GM21360 (cell line): ENCODE measurements around the gene TERC.
"Not testable (repeated sequence)": the region's sequence is repeated elsewhere in the genome, so short reads cannot be mapped to it uniquely, and the experiment has no call there.

Experiments
- ATAC-seq: cut with Tn5 transposase; IDR thresholded peaks from one replicate; pipeline ENCODE4 v1.9.1; 2021; ENCODE audit warnings: mild to moderate bottlenecking, moderate library complexity; ENCODE audit not compliant: unreplicated experiment

The TERC gene

DNA sequence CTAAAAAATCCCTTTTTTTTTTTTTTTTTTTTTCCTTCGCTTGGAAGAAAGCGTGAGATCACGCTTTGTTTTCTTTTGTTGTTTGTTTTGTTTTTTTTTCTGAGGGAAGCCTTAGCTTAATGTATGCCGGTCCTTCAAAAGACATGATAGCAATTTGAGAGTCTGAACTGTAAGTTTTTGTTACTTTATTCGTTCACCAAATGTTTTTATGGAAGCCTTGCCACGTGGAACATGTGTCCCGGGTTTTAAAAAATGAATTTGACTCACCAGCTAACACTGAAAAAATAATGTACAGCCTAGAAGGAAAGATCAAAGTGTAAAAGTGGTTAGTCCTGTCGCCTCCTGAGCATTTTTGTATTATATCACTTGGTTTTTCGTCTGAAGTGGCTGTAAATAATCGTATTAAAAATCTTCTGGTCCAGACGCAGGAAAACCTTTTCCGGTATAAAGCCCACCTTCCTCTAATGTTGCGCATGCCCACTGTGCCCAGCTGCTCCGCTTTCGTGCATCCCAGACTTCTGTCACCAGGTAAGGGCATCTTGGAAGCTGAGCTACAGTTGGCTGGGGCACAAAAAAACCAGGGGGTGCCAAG lies 7.5 kb upstream of the TERC start:
- peak; percentile 13 for ATAC-seq

- no peak for ATAC-seq
These were observed 6.8 kb upstream of the TERC start for GRCh38 chr3:169771497-169772304.

- ATAC-seq = peak; percentile 24
These were observed 4.7 kb upstream of the TERC start, which contains the start of gene ACTRT3 for GRCh38 chr3:169769287-169770181. ACTRT3 (minus strand) TSS chr3:169769561; CDS start chr3:169769520, 41 bp downstream.

DNA sequence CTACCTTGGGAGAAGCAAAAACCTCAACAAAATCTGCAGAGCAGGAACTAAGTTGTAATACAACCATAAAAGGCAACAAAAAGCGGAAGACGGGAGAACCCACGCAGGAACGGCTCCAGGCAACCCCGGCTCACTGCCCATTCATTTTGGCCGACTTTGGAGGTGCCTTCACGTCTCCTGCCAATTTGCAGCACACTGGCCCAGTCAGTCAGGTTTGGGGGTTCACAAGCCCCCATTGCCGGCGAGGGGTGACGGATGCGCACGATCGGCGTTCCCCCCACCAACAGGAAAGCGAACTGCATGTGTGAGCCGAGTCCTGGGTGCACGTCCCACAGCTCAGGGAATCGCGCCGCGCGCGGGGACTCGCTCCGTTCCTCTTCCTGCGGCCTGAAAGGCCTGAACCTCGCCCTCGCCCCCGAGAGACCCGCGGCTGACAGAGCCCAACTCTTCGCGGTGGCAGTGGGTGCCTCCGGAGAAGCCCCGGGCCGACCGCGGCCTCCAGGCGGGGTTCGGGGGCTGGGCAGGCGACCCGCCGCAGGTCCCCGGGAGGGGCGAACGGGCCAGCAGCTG lies 463 bp downstream of the TERC start:
- peak; percentile 38 for ATAC-seq

- ATAC-seq = no peak
These were observed 4.4 kb downstream of the TERC start for GRCh38 chr3:169760479-169760878.

DNA sequence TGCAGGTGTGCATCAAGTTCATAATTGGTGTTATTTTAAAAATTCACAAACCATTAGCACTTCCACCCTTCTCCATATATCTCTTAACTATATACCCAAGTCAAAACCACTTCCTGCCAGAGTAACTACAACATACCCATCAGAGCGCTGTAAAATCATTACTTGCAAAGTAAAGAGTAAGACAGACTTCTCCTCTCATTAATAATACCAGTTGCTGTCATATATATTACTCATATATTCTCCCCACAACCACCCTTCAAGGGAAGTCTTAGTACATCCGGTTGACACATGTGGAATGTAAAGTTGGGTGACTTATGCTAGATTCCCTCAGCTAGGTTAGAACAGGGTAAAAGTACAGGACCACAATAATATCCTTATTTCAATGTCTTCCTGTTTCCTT lies 5.6 kb downstream of the TERC start:
- ATAC-seq = peak; percentile 37

DNA sequence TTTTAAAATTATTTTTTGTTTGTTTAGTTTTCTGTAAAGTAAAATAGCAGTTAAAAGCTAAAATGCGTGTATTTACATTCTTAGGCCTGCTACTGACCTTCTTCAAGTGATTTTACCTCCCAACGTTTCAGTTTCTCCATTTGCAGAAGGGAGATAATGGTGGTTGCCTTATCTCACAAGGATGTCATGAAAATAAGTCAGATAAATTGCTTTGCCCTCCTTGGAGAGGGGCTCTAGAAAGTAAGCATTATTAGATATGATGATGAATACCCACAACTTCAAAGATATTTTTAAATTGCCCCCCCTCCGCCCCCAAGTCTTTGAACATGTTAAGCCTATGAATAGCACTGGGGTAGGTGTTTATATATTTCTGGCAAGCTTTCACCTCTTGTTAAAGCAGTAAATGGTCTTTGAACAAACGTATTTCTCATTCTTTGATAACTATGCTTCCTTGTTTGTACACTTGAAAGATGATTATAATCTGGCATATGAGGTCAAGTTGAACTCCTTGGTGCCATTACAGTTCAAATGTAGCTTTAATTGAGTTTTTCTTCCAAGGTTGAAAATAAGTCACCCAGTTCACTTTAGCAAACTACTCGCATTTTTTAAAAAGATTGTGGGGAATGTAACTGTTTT lies 6.4 kb downstream of the TERC start:
- ATAC-seq = no peak

- ATAC-seq = no peak
These were observed 9.4 kb downstream of the TERC start for GRCh38 chr3:169755488-169755887.

- ATAC-seq = no peak
These were observed 10.1 kb downstream of the TERC start for GRCh38 chr3:169754711-169755110.

- ATAC-seq = no peak
These were observed 13.0 kb downstream of the TERC start for GRCh38 chr3:169751875-169752274.

DNA sequence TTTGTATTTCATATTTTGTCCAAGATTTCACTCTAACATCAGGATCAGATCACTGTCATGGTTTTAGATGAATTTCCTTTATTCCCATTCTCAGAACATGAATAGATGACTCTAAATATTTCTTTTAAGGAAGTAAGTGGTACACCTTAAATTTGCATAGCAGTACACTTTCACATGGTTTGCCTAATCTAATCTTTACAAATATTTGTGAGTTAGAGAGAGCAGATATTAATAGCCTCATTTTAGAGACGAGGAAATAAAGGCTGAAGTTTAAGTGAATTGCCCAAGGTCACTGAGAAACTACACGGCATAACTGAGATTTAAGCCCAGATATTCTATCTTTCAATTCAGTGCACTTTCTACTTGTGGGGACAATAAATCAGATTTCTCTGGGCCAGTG lies 14.2 kb downstream of the TERC start:
- no peak for ATAC-seq

- no peak for ATAC-seq
These were observed 16.2 kb downstream of the TERC start for GRCh38 chr3:169748670-169749069.

GRCh38 chr3:169746924-169747323 lies 17.9 kb downstream of the TERC start:
- ATAC-seq = no peak

- ATAC-seq = no peak
These were observed 20.4 kb downstream of the TERC start for GRCh38 chr3:169744366-169745054.

DNA sequence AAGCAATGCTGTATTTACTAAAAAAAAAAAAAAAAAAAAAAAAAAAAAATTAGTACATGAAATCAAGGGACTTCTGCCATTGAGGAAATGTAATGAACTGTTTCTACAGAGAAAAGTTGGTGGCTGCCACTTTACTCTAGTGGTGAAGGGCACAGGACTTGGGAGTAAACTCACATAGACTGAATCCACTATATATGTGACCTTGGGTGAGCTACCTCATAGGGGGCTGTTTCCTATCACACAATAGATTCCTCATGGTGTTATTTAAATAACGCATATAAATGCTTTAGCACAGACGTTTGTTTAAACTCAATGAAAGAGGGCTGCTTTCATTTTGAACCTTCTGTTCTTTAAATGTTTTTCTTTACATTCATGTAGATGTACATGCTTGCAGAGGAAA lies 25.8 kb downstream of the TERC start:
- no peak for ATAC-seq

DNA sequence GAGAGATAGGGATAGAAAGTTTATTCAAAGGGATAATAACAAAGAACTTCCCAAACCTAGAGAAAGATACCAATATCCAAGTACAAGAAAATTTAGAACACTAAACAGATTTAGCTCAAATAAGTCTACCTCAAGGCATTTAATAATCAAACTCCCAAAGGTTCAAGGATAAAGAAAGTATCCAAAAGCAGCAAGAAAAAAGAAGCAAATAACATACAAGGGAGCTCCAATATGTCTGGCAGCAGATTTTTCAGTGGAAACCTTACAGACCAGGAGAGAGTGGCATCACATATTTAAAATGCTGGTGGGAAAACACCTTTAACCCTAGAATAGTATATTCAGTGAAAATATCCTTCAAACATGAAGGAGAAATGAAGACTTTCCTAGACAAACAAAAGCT lies 33.0 kb downstream of the TERC start:
- ATAC-seq = not testable (repeated sequence)

GRCh38 chr3:169722724-169723123 lies 42.1 kb downstream of the TERC start:
- ATAC-seq = no peak

DNA sequence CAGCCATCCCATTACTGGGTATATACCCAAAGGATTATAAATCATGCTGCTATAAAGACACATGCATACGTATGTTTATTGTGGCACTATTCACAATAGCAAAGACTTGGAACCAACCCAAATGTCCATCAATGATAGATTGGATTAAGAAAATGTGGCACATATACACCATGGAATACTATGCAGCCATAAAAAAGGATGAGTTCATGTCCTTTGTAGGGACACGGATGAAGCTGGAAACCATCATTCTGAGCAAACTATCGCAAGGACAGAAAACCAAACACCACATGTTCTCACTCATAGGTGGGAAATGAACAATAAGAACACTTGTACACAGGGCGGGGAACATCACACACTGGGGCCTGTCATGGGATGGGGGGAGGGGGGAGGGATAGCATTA lies 46.4 kb downstream of the TERC start:
- not testable (repeated sequence) for ATAC-seq
